HL-60 (cell line): ENCODE data around the gene RIC8B.
A peak's percentile ranks its signal among the peaks of the same experiment; 100 is the strongest.

Experiments
- DNase-seq, 2 experiments: peaks; one replicate each; pipeline ENCODE4 v3.0.0-alpha.2; 2010 to 2020; ENCODE audit warnings: low read depth in 1 of 2, low spot score in 1 of 2
- H3K27ac ChIP-seq: fragments of 250-450 bp; sonication (Bioruptor Pico); replicated peaks from 2 replicates; pipeline ENCODE4 v1.5.1; 2020; ENCODE audit warnings: mild to moderate bottlenecking, moderate library complexity
- H3K27me3 ChIP-seq: fragments of 250-450 bp; sonication (Bioruptor Pico); 2 replicates; pipeline ENCODE4 v1.5.1; 2021; ENCODE audit warnings: mild to moderate bottlenecking, moderate library complexity; ENCODE audit not compliant: insufficient read depth, poor library complexity, severe bottlenecking
- H3K4me3 ChIP-seq: replicated peaks from 2 replicates; pipeline ENCODE4 v1.5.1; 2011; ENCODE audit warnings: mild to moderate bottlenecking, control low read depth, low read length; ENCODE audit not compliant: insufficient read depth
- GABPA ChIP-seq: IDR thresholded peaks from 2 replicates; pipeline ENCODE4 v1.6.1; 2012; ENCODE audit warnings: low read depth
- POLR2AphosphoS5 ChIP-seq: IDR thresholded peaks from 2 replicates; pipeline ENCODE4 v1.6.1; 2012; ENCODE audit warnings: low read depth
- SPI1 ChIP-seq: IDR thresholded peaks from 2 replicates; pipeline ENCODE4 v1.6.1; 2012; ENCODE audit warnings: low read depth, mild to moderate bottlenecking, borderline replicate concordance
- TF ChIP-seq, protein P1 (sequence below): IDR thresholded peaks from 2 replicates; pipeline ENCODE4 v1.6.1; 2012; ENCODE audit warnings: low read depth; ENCODE audit not compliant: insufficient replicate concordance
- TF ChIP-seq, protein P2 (sequence below): IDR thresholded peaks from one replicate; pipeline ENCODE4 v1.5.1; 2011; ENCODE audit warnings: low read length, control low read depth, inconsistent platforms; ENCODE audit not compliant: insufficient read depth

RIC8B gene

GRCh38 chr12:106739318-106739717 lies 35.2 kb upstream of the RIC8B start:
- Histone ChIP-seq H3K27ac (no peak overlapping the region), H3K4me3 (no peak overlapping the region), H3K27me3 (peaks cover 14% of the 10 kb centered on the region)
- no peak for DNase-seq
- TF ChIP-seq SPI1 = no peak
- TF ChIP-seq POLR2AphosphoS5 = no peak
- TF ChIP-seq, protein P1, sequence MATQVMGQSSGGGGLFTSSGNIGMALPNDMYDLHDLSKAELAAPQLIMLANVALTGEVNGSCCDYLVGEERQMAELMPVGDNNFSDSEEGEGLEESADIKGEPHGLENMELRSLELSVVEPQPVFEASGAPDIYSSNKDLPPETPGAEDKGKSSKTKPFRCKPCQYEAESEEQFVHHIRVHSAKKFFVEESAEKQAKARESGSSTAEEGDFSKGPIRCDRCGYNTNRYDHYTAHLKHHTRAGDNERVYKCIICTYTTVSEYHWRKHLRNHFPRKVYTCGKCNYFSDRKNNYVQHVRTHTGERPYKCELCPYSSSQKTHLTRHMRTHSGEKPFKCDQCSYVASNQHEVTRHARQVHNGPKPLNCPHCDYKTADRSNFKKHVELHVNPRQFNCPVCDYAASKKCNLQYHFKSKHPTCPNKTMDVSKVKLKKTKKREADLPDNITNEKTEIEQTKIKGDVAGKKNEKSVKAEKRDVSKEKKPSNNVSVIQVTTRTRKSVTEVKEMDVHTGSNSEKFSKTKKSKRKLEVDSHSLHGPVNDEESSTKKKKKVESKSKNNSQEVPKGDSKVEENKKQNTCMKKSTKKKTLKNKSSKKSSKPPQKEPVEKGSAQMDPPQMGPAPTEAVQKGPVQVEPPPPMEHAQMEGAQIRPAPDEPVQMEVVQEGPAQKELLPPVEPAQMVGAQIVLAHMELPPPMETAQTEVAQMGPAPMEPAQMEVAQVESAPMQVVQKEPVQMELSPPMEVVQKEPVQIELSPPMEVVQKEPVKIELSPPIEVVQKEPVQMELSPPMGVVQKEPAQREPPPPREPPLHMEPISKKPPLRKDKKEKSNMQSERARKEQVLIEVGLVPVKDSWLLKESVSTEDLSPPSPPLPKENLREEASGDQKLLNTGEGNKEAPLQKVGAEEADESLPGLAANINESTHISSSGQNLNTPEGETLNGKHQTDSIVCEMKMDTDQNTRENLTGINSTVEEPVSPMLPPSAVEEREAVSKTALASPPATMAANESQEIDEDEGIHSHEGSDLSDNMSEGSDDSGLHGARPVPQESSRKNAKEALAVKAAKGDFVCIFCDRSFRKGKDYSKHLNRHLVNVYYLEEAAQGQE = no peak
- TF ChIP-seq GABPA = no peak
- TF ChIP-seq, protein P2, sequence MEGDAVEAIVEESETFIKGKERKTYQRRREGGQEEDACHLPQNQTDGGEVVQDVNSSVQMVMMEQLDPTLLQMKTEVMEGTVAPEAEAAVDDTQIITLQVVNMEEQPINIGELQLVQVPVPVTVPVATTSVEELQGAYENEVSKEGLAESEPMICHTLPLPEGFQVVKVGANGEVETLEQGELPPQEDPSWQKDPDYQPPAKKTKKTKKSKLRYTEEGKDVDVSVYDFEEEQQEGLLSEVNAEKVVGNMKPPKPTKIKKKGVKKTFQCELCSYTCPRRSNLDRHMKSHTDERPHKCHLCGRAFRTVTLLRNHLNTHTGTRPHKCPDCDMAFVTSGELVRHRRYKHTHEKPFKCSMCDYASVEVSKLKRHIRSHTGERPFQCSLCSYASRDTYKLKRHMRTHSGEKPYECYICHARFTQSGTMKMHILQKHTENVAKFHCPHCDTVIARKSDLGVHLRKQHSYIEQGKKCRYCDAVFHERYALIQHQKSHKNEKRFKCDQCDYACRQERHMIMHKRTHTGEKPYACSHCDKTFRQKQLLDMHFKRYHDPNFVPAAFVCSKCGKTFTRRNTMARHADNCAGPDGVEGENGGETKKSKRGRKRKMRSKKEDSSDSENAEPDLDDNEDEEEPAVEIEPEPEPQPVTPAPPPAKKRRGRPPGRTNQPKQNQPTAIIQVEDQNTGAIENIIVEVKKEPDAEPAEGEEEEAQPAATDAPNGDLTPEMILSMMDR = no peak

GRCh38 chr12:106739815-106740530 lies 34.5 kb upstream of the RIC8B start:
- H3K27ac ChIP-seq = no peak overlapping the region
- peaks cover 17% of the 10 kb centered on the region for H3K27me3 ChIP-seq
- no peak for DNase-seq
- TF ChIP-seq, protein P2 = no peak
- TF ChIP-seq SPI1 (no peak), POLR2AphosphoS5 (no peak), GABPA (no peak)
- TF ChIP-seq, protein P1 = no peak
- no peak overlapping the region for H3K4me3 ChIP-seq

GRCh38 chr12:106740818-106741217 lies 33.7 kb upstream of the RIC8B start:
- H3K27me3 ChIP-seq = peaks cover 15% of the 10 kb centered on the region
- DNase-seq = peak in 1 of 2 experiments; percentile 40

More at GRCh38 chr12:106740818-106741217, 33.7 kb upstream of the RIC8B start:
- TF ChIP-seq SPI1 = peak; percentile 93
- TF ChIP-seq, protein P1 = no peak
- Histone ChIP-seq H3K27ac (no peak overlapping the region), H3K4me3 (no peak overlapping the region)
